Activated CD4-positive, alpha-beta T cell treated with anti-CD3 and anti-CD28 coated beads for 36 hours (primary cell): ENCODE results near the gene FASLG. TPM values are rescaled to one million over a fixed set of nuclear protein-coding genes. Genes with fewer than 3 reads are reported as not detected.
A peak's percentile ranks its signal among the peaks of the same experiment; 100 is the strongest.
"Not testable (repeated sequence)": the region's sequence is repeated elsewhere in the genome, so short reads cannot be mapped to it uniquely, and the experiment has no call there.

Experiments used
- ATAC-seq: fragments of 200-7000 bp; cut with Tn5 transposase; one replicate; pipeline ENCODE4 v1.10.0; 2021; ENCODE audit warnings: mild to moderate bottlenecking, moderate library complexity
- CTCF ChIA-PET: fragments of 350-600 bp; sonication (Branson Sonifier 250); formaldehyde crosslinking; loops from one replicate; lab custom pipeline; 2021; ENCODE audit warnings: antibody characterized with exemption; lab: Charles Lee
- POLR2A ChIA-PET: fragments of 350-600 bp; sonication (Branson Sonifier 250); formaldehyde crosslinking; loops from one replicate; lab custom pipeline; 2021; ENCODE audit warnings: antibody characterized with exemption, inconsistent platforms; lab: Charles Lee
- DNase-seq: peaks from one replicate; pipeline ENCODE4 v3.0.0-alpha.2; 2020
- H3K27ac Mint-ChIP-seq: one replicate; pipeline ENCODE4 v1.8.0; 2021; ENCODE audit warnings: mixed read lengths
- H3K27me3 Mint-ChIP-seq: one replicate; pipeline ENCODE4 v1.8.0; 2021; ENCODE audit warnings: mixed read lengths
- H3K36me3 Mint-ChIP-seq: one replicate; pipeline ENCODE4 v1.8.0; 2021; ENCODE audit warnings: low read depth, mixed read lengths
- H3K4me1 Mint-ChIP-seq: one replicate; pipeline ENCODE4 v1.8.0; 2021; ENCODE audit warnings: mixed read lengths
- H3K4me3 Mint-ChIP-seq: one replicate; pipeline ENCODE4 v1.8.0; 2021; ENCODE audit warnings: mild to moderate bottlenecking, moderate library complexity, mixed read lengths
- H3K9me3 Mint-ChIP-seq: one replicate; pipeline ENCODE4 v1.8.0; 2021; ENCODE audit warnings: low read depth, mixed read lengths
- intact Hi-C, 2 experiments: fragments of 100-400 bp; cut with DNase I in 1 of 2; cut with micrococcal nuclease in 1 of 2; formaldehyde crosslinking; loops; one replicate each; pipeline versions ENCODE4 v1.14.2 to v1.15.1; 2022 to 2024; cut with DNase I, micrococcal nuclease
- total RNA-seq, 2 experiments: library from RNA; stranded (reverse); gene quantifications; one replicate each; pipeline ENCODE4 v1.2.3, GENCODE V29; 2021

FASLG gene
- total RNA-seq, 2 experiments from 2014 or later = 3.6 to 4.0 TPM

- H3K27me3 Mint-ChIP-seq = no peaks in the 10 kb centered on the region
- H3K4me1 Mint-ChIP-seq = peaks cover 57% of the 10 kb centered on the region
- intact Hi-C loops = no loop called here
- no peak overlapping the region for H3K27ac Mint-ChIP-seq
- CTCF ChIA-PET = interaction anchor here (0.7 to 1.2 kb wide), 4 partner anchors 9 to 162 kb away, joined by 3 to 4 read pairs (median 4); no protein-coding TSS in a partner anchor
- H3K36me3 Mint-ChIP-seq = no peaks in the 10 kb centered on the region
- DNase-seq (no peak), ATAC-seq (no peak)
- no peaks in the 10 kb centered on the region for H3K9me3 Mint-ChIP-seq
- H3K4me3 Mint-ChIP-seq = no peak overlapping the region
- POLR2A ChIA-PET = no interaction called here
These were observed 20.3 kb downstream of the FASLG start for GRCh38 chr1:172679000-172679772.

- ATAC-seq (no peak), DNase-seq (no peak)
- H3K36me3 Mint-ChIP-seq = no peaks in the 10 kb centered on the region
- no peaks in the 10 kb centered on the region for H3K27me3 Mint-ChIP-seq
- ChIA-PET POLR2A (no interaction called here), CTCF (interaction anchor here (0.9 to 1.0 kb wide), 2 partner anchors 10 to 40 kb away, joined by 3 to 4 read pairs; no protein-coding TSS in a partner anchor)
- no peak overlapping the region for H3K4me3 Mint-ChIP-seq
- peaks cover 47% of the 10 kb centered on the region for H3K4me1 Mint-ChIP-seq
- no peak overlapping the region for H3K27ac Mint-ChIP-seq
- intact Hi-C loops = no loop called here
- peaks cover 3% of the 10 kb centered on the region for H3K9me3 Mint-ChIP-seq
These were observed 21.3 kb downstream of the FASLG start for GRCh38 chr1:172680244-172680643.

GRCh38 chr1:172680733-172681275 lies 21.9 kb downstream of the FASLG start:
- ChIA-PET POLR2A (no interaction called here), CTCF (no interaction called here)
- no peak for DNase-seq
- Mint-ChIP-seq H3K9me3 (peaks cover 3% of the 10 kb centered on the region), H3K4me3 (no peak overlapping the region), H3K4me1 (peaks cover 42% of the 10 kb centered on the region), H3K27ac (no peak overlapping the region), H3K36me3 (no peaks in the 10 kb centered on the region), H3K27me3 (no peaks in the 10 kb centered on the region)
- no peak for ATAC-seq
- intact Hi-C loops = no loop called here

GRCh38 chr1:172682812-172683211 lies 23.9 kb downstream of the FASLG start:
- Mint-ChIP-seq H3K9me3 (peaks cover 3% of the 10 kb centered on the region), H3K27ac (no peak overlapping the region), H3K4me1 (peaks cover 22% of the 10 kb centered on the region), H3K4me3 (no peak overlapping the region), H3K27me3 (no peaks in the 10 kb centered on the region), H3K36me3 (no peaks in the 10 kb centered on the region)
- no peak for DNase-seq
- no peak for ATAC-seq
- intact Hi-C loops = no loop called here
- ChIA-PET POLR2A (no interaction called here), CTCF (interaction anchor here (0.6 to 1.0 kb wide), 2 partner anchors 19 to 943 kb away, joined by 3 read pairs; no protein-coding TSS in a partner anchor)

GRCh38 chr1:172686143-172686542 lies 27.2 kb downstream of the FASLG start:
- DNase-seq = no peak
- Mint-ChIP-seq H3K27ac (no peak overlapping the region), H3K9me3 (peaks cover 3% of the 10 kb centered on the region), H3K4me1 (peaks cover 6% of the 10 kb centered on the region), H3K36me3 (no peaks in the 10 kb centered on the region), H3K4me3 (no peak overlapping the region), H3K27me3 (no peaks in the 10 kb centered on the region)
- CTCF ChIA-PET = interaction anchor here (0.6 to 0.7 kb wide), 2 partner anchors 12 to 1133 kb away, joined by 3 read pairs; no protein-coding TSS in a partner anchor
- POLR2A ChIA-PET = no interaction called here
- intact Hi-C loops = no loop called here
- peak; percentile 23 for ATAC-seq

- H3K36me3 Mint-ChIP-seq, H3K9me3 Mint-ChIP-seq, ATAC-seq, H3K27ac Mint-ChIP-seq, intact Hi-C loops, POLR2A ChIA-PET, DNase-seq, H3K4me3 Mint-ChIP-seq, H3K27me3 Mint-ChIP-seq, CTCF ChIA-PET, H3K4me1 Mint-ChIP-seq: not testable (repeated sequence)
These were observed 29.7 kb downstream of the FASLG start for GRCh38 chr1:172688428-172689085.

GRCh38 chr1:172690925-172691324 lies 32.0 kb downstream of the FASLG start:
- CTCF ChIA-PET = not testable (repeated sequence)

GRCh38 chr1:172697534-172698002 lies 38.7 kb downstream of the FASLG start:
- intact Hi-C loops = loop anchor here (1.0 to 2.0 kb wide), 5 partner anchors 22 to 165 kb away; no protein-coding TSS in a partner anchor
- Mint-ChIP-seq H3K4me3 (peak overlapping the region; percentile 31), H3K4me1 (peaks cover 50% of the 10 kb centered on the region), H3K27ac (peak overlapping the region; percentile 97), H3K36me3 (no peaks in the 10 kb centered on the region), H3K9me3 (peaks cover 2% of the 10 kb centered on the region), H3K27me3 (peaks cover 4% of the 10 kb centered on the region)
- ChIA-PET CTCF (interaction anchor here (1.3 to 2.1 kb wide), 2 partner anchors 11 to 22 kb away, joined by 6 read pairs; no protein-coding TSS in a partner anchor), POLR2A (interaction anchor here (0.6 to 2.4 kb wide), 8 partner anchors 11 to 197 kb away, joined by 3 to 17 read pairs (median 5); partner anchors contain the start of gene FASLG)
- ATAC-seq = peak; percentile 60
- DNase-seq = no peak

More at GRCh38 chr1:172690925-172691324, 32.0 kb downstream of the FASLG start:
- H3K4me1 Mint-ChIP-seq, ATAC-seq, H3K27ac Mint-ChIP-seq, DNase-seq, intact Hi-C loops, H3K27me3 Mint-ChIP-seq, H3K9me3 Mint-ChIP-seq, H3K36me3 Mint-ChIP-seq, POLR2A ChIA-PET, H3K4me3 Mint-ChIP-seq: not testable (repeated sequence)

- Mint-ChIP-seq H3K27ac (peak overlapping the region; percentile 97), H3K4me3 (peak overlapping the region; percentile 31), H3K36me3 (no peaks in the 10 kb centered on the region), H3K9me3 (peaks cover 2% of the 10 kb centered on the region), H3K27me3 (peaks cover 4% of the 10 kb centered on the region), H3K4me1 (peaks cover 50% of the 10 kb centered on the region)
- CTCF ChIA-PET = interaction anchor here (0.9 to 2.1 kb wide), 3 partner anchors 10 to 27 kb away, joined by 4 to 6 read pairs (median 6); no protein-coding TSS in a partner anchor
- DNase-seq (no peak), ATAC-seq (peak; percentile 63)
- POLR2A ChIA-PET = interaction anchor here (0.6 to 2.4 kb wide), 8 partner anchors 10 to 196 kb away, joined by 3 to 17 read pairs (median 5); partner anchors contain the start of gene FASLG
- intact Hi-C loops = loop anchor here (1.0 to 2.0 kb wide), 5 partner anchors 23 to 166 kb away; no protein-coding TSS in a partner anchor
These were observed 39.3 kb downstream of the FASLG start for GRCh38 chr1:172698224-172698623.

GRCh38 chr1:172699111-172699510 lies 40.2 kb downstream of the FASLG start:
- peak overlapping the region; percentile 31 for H3K4me3 Mint-ChIP-seq
- no peaks in the 10 kb centered on the region for H3K36me3 Mint-ChIP-seq
- H3K27me3 Mint-ChIP-seq = peaks cover 4% of the 10 kb centered on the region
- peak overlapping the region; percentile 97 for H3K27ac Mint-ChIP-seq
- peak; percentile 80 for ATAC-seq
- H3K4me1 Mint-ChIP-seq = peaks cover 50% of the 10 kb centered on the region
- H3K9me3 Mint-ChIP-seq = peaks cover 2% of the 10 kb centered on the region
- intact Hi-C loops = loop anchor here (1.0 to 2.0 kb wide), 6 partner anchors 9 to 60 kb away; no protein-coding TSS in a partner anchor
- ChIA-PET CTCF (interaction anchor here (0.8 to 2.1 kb wide), 7 partner anchors 9 to 89 kb away, joined by 3 to 8 read pairs (median 5); no protein-coding TSS in a partner anchor), POLR2A (interaction anchor here (1.8 to 2.4 kb wide), 2 partner anchors 28 to 60 kb away, joined by 12 to 17 read pairs; no protein-coding TSS in a partner anchor)
- peak; percentile 82 for DNase-seq
